Fibroblast of peridontal ligament (primary cell): ENCODE data around the gene KRTAP4-5.
"Not testable (repeated sequence)": the region's sequence is repeated elsewhere in the genome, so short reads cannot be mapped to it uniquely, and the experiment has no call there.

Experiments
- DNase-seq: peaks from one replicate; pipeline ENCODE4 v3.0.0-alpha.2; 2010; ENCODE audit errors: extremely low read depth

Gene KRTAP4-5

GRCh38 chr17:41108728-41109386 lies 40.8 kb downstream of the KRTAP4-5 start:
- not testable (repeated sequence) for DNase-seq

GRCh38 chr17:41107941-41108450 lies 41.6 kb downstream of the KRTAP4-5 start:
- peak; percentile 58 for DNase-seq

- not testable (repeated sequence) for DNase-seq
Observed at GRCh38 chr17:41105347-41105746, 44.3 kb downstream of the KRTAP4-5 start, which contains the start of gene KRTAP4-9. Gene KRTAP4-9 (plus strand): TSS chr17:41105389. CDS start chr17:41105389, 0 bp downstream.

GRCh38 chr17:41104386-41105038 lies 45.1 kb downstream of the KRTAP4-5 start:
- peak; percentile 63 for DNase-seq

GRCh38 chr17:41103896-41104295 lies 45.7 kb downstream of the KRTAP4-5 start:
- no peak for DNase-seq

- DNase-seq, result no peak
Observed at GRCh38 chr17:41101586-41102259, 47.9 kb downstream of the KRTAP4-5 start, which contains the start of gene KRTAP4-16. Gene KRTAP4-16 (minus strand): TSS chr17:41102209. CDS start chr17:41102209, 0 bp downstream.

GRCh38 chr17:41099682-41100480 lies 49.7 kb downstream of the KRTAP4-5 start:
- DNase-seq, result peak; percentile 55
